T-helper 1 cell treated with Interleukin-12 subunit alpha and Interleukin-12 subunit beta and Interleukin-4 antibody, amounts not matched to agents 30 μg/mL and 1 μg/mL, for 36 hours (primary cell): ENCODE data around the gene WDR89.

Source experiments
- H3K27ac Mint-ChIP-seq: one replicate; pipeline ENCODE4 v1.8.0; 2021; ENCODE audit warnings: mild to moderate bottlenecking, mixed read lengths
- H3K27me3 Mint-ChIP-seq: one replicate; pipeline ENCODE4 v1.8.0; 2021; ENCODE audit warnings: low read depth, mixed read lengths
- H3K36me3 Mint-ChIP-seq: one replicate; pipeline ENCODE4 v1.8.0; 2021; ENCODE audit warnings: low read depth, mixed read lengths
- H3K4me1 Mint-ChIP-seq: one replicate; pipeline ENCODE4 v1.8.0; 2021; ENCODE audit warnings: low read depth, mixed read lengths
- H3K4me3 Mint-ChIP-seq: one replicate; pipeline ENCODE4 v1.8.0; 2021; ENCODE audit warnings: mild to moderate bottlenecking, moderate library complexity, mixed read lengths
- H3K9me3 Mint-ChIP-seq: one replicate; pipeline ENCODE4 v1.8.0; 2021; ENCODE audit warnings: mixed read lengths

The WDR89 gene, protein sequence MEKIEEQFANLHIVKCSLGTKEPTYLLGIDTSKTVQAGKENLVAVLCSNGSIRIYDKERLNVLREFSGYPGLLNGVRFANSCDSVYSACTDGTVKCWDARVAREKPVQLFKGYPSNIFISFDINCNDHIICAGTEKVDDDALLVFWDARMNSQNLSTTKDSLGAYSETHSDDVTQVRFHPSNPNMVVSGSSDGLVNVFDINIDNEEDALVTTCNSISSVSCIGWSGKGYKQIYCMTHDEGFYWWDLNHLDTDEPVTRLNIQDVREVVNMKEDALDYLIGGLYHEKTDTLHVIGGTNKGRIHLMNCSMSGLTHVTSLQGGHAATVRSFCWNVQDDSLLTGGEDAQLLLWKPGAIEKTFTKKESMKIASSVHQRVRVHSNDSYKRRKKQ

GRCh38 chr14:63641473-63642228 is at the start of gene WDR89:
WDR89 (minus strand) TSS chr14:63641871; CDS start chr14:63599942, 41,929 bp downstream.
- peak within 1 kb of the TSS; percentile 90 for H3K27ac Mint-ChIP-seq
- H3K27me3 Mint-ChIP-seq: no peaks in the 10 kb centered on the region
- peak within 1 kb of the TSS; percentile 90 for H3K4me3 Mint-ChIP-seq
- peaks cover 19% of the 10 kb centered on the region for H3K36me3 Mint-ChIP-seq
- peaks cover 27% of the 10 kb centered on the region for H3K4me1 Mint-ChIP-seq
- H3K9me3 Mint-ChIP-seq: peaks cover 4% of the 10 kb centered on the region

DNA sequence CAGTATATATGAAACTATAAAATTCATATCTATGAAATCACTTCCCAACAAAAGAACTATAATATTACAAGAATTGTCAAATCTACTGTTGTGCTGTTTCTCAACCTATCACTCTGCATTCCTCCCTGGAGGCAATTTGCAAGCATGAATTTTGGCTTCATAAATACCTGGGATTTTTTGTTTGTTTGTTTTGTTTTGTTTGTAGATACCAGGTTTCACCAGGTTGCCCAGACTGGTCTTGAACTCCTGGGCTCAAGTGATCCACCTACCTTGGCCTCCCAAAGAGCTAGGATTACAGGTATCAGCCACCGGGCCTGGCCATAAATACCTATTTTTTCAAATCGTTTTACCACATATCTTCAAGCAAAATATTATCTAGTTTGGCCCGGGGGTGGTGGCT is 47.5 kb upstream of the WDR89 start:
- Mint-ChIP-seq H3K4me1 (no peaks in the 10 kb centered on the region), H3K27ac (no peak overlapping the region), H3K4me3 (no peak overlapping the region), H3K36me3 (peaks cover 18% of the 10 kb centered on the region), H3K27me3 (no peaks in the 10 kb centered on the region), H3K9me3 (no peaks in the 10 kb centered on the region)

DNA sequence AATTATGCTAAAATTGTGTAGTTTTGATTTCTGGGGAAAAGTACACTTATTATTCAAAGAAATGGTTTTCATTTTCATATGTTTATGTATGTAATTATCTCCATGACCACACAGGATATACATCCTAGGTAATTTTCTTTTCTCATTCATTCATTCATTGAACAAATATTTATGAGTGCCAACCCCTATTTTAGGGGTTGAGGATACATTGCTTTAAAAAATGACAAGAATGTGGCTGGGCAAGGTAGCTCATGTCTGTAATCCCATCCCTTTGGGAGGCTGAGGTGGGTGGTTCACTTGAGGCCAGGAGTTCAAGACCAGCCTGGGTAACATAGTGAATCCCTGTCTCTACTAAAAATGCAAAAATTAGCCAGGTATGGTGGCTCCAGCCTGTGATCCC is 45.3 kb upstream of the WDR89 start:
- no peak overlapping the region for H3K27ac Mint-ChIP-seq

DNA sequence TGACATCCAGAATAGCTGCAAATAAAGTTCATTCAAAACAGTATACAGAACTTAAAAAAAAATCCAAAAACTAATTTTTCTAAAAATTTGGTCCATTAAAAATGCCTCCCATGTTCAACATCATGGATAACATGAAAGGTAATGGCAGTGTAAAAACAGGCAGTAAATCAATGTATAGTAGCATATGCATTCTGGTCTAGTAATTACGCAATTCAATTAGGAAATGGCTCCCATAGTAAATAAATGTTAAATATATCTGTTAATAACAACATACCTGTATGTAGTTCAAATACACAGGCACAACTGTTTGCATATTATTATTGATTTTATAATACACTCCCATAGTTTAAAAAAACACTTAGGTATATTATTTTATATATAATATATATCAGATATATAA is 43.7 kb upstream of the WDR89 start:
- H3K27ac Mint-ChIP-seq: no peak overlapping the region
- no peaks in the 10 kb centered on the region for H3K9me3 Mint-ChIP-seq
- no peak overlapping the region for H3K4me3 Mint-ChIP-seq
- peaks cover 11% of the 10 kb centered on the region for H3K36me3 Mint-ChIP-seq
- no peaks in the 10 kb centered on the region for H3K27me3 Mint-ChIP-seq
- no peaks in the 10 kb centered on the region for H3K4me1 Mint-ChIP-seq

More for the DNA sequence above, 45.3 kb upstream of the WDR89 start:
- H3K9me3 Mint-ChIP-seq: no peaks in the 10 kb centered on the region
- no peak overlapping the region for H3K4me3 Mint-ChIP-seq
- H3K36me3 Mint-ChIP-seq: peaks cover 16% of the 10 kb centered on the region
- H3K4me1 Mint-ChIP-seq: no peaks in the 10 kb centered on the region
- no peaks in the 10 kb centered on the region for H3K27me3 Mint-ChIP-seq

DNA sequence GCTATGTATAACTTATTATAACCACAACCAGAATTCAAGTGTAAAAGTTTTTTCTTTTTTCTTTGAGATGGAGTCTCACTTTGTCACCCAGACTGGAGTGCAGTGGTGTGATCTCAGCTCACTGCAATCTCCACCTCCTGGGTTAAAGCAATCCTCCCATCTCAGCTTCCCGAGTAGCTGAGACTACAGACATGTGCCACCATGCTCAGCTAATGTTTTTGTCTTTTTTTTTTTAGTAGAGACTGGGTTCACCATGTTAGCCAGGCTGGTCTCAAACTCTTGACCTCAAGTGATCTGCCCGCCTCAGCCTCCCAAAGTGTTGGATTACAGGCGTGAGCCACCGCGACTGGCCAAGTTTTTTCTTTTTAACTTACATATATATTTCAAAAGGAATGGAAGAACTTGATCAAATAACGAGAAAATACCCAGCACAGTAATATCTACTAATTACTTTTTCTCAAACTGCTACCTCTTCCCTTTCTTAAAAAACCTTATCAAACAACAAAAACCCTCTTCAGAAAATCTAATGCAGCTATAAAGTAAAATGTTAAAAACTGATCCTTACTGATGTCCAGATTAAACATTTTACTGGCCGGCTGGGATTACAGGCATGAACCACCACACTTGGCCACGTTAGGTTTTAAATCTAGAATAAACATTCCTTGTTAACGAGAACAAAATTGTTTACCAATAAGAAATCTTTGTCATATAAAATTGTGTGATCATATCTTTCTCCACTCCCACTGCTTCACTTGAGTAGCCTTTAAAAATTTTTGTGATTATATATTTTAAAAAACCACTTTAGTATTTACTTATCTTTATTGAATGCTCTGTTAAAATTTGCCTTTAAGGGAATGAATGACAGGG is 41.3 kb upstream of the WDR89 start:
- no peaks in the 10 kb centered on the region for H3K27me3 Mint-ChIP-seq
- H3K27ac Mint-ChIP-seq: no peak overlapping the region
- peaks cover 10% of the 10 kb centered on the region for H3K36me3 Mint-ChIP-seq
- no peaks in the 10 kb centered on the region for H3K4me1 Mint-ChIP-seq
- no peak overlapping the region for H3K4me3 Mint-ChIP-seq
- no peaks in the 10 kb centered on the region for H3K9me3 Mint-ChIP-seq

- H3K4me3 Mint-ChIP-seq: no peak overlapping the region
- H3K36me3 Mint-ChIP-seq: peaks cover 12% of the 10 kb centered on the region
- no peak overlapping the region for H3K27ac Mint-ChIP-seq
- H3K27me3 Mint-ChIP-seq: no peaks in the 10 kb centered on the region
- H3K4me1 Mint-ChIP-seq: no peaks in the 10 kb centered on the region
- H3K9me3 Mint-ChIP-seq: no peaks in the 10 kb centered on the region
Measured at GRCh38 chr14:63678536-63678935, 36.9 kb upstream of the WDR89 start.

DNA sequence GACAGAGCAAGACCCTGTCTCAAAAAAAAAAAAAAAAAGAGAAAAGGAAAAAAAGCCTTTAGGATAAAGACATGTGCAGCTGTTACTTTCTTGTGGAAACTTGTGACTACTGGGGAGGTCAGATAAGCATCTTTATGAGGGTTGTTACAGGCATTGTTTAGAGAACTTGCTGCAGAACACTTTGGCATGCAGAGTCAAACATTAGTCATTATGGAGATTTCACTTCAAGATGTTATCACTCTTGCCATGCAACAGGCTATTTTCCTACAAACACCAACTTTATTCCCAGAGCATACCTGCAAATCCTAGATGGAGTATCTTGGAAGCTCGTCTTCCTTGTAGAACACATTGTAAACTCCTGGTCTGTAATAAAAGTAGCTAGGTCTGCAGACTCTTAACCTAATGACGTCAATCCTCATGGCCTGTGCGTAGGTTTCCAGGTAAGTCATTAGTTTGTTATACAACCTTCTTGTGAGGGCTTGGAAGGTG is 36.3 kb upstream of the WDR89 start:
- Mint-ChIP-seq H3K36me3 (peaks cover 12% of the 10 kb centered on the region), H3K27me3 (no peaks in the 10 kb centered on the region), H3K4me1 (no peaks in the 10 kb centered on the region), H3K4me3 (no peak overlapping the region), H3K27ac (no peak overlapping the region), H3K9me3 (no peaks in the 10 kb centered on the region)

- Mint-ChIP-seq H3K9me3 (no peaks in the 10 kb centered on the region), H3K27me3 (no peaks in the 10 kb centered on the region), H3K4me1 (no peaks in the 10 kb centered on the region), H3K4me3 (no peak overlapping the region), H3K36me3 (peaks cover 8% of the 10 kb centered on the region), H3K27ac (no peak overlapping the region)
Measured at GRCh38 chr14:63676615-63677014, 34.9 kb upstream of the WDR89 start.

GRCh38 chr14:63673886-63674497 is 32.3 kb upstream of the WDR89 start:
- Mint-ChIP-seq H3K9me3 (no peaks in the 10 kb centered on the region), H3K27me3 (no peaks in the 10 kb centered on the region), H3K27ac (no peak overlapping the region), H3K4me3 (no peak overlapping the region), H3K4me1 (no peaks in the 10 kb centered on the region), H3K36me3 (peaks cover 6% of the 10 kb centered on the region)

DNA sequence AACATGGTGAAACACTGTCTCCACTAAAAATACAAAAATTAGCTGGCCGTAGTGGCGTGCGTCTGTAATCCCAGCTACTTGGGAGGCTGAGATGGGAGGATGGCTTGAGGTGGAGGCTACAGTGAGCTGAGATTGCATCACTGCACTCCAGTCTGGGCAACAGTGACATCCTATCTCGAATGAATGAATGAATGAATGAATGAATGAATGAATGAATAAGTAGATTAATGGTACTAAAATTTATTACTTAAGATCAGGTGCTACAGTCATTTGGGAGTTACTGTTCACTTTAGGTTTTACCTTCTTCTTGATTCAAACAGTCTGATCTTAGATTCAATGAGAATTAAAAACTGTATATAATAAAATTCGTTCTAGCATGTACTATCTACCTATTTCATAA is 31.6 kb upstream of the WDR89 start:
- H3K27ac Mint-ChIP-seq: no peak overlapping the region
- H3K4me3 Mint-ChIP-seq: no peak overlapping the region
- no peaks in the 10 kb centered on the region for H3K27me3 Mint-ChIP-seq
- H3K36me3 Mint-ChIP-seq: peaks cover 4% of the 10 kb centered on the region
- no peaks in the 10 kb centered on the region for H3K4me1 Mint-ChIP-seq
- no peaks in the 10 kb centered on the region for H3K9me3 Mint-ChIP-seq

DNA sequence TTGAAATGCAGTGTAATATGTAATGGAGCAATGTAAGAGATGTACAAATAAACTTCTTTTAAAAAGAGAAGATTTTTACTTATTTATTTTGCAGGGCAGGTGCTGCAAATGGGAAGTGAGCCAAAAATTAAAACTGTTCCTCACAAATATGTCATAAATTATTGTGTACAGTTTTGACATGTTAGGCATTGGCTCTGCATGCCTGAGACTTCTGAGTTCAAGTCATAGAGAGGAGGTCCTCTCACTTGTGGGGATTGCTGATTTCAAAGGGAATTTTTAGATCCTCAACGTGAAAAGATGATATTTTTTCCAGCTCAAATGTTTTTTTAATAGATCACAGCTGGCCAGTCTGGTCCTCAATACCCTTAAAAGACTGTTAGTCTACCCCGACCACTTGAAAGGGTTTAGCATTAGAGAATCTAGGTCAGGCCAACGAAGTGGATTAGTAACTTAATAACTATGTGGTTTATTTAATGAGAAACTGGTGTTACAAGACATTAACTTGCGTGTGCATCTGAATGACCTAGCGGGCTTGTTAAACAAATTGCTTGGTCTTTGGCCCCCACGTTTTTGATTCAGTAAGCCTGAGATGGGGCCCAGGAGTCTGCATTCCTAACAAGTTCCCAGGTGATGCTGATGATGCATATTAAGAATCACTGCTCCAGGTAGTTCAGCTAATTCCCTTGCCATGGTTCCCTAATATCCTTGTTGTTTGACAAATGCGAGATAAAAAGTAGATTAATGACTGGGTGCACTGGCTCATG is 30.9 kb upstream of the WDR89 start:
- Mint-ChIP-seq H3K4me1 (no peaks in the 10 kb centered on the region), H3K27me3 (no peaks in the 10 kb centered on the region), H3K36me3 (peaks cover 2% of the 10 kb centered on the region), H3K4me3 (no peak overlapping the region), H3K27ac (no peak overlapping the region), H3K9me3 (no peaks in the 10 kb centered on the region)

DNA sequence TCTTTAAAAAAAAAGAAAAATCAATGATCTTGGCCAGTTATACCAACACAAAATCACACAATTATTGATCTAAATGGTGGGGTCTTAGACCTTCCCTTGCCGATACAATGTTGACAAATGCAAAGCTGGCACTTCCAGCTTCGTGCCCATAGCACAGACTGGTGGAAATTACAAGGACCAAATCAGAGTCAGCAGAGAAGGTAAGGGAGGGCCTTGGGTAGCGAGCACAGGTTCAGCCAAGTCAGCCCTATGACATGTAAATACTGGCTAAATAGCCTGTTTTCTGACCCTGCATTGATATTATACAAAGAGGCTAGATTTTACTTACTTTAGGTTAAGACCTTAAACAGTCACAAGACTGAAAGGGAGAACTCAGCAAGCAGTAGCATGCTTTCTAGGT is 30.3 kb upstream of the WDR89 start:
- H3K9me3 Mint-ChIP-seq: no peaks in the 10 kb centered on the region
- peaks cover 2% of the 10 kb centered on the region for H3K36me3 Mint-ChIP-seq
- no peak overlapping the region for H3K27ac Mint-ChIP-seq
- H3K27me3 Mint-ChIP-seq: no peaks in the 10 kb centered on the region
- H3K4me1 Mint-ChIP-seq: no peaks in the 10 kb centered on the region
- no peak overlapping the region for H3K4me3 Mint-ChIP-seq

DNA sequence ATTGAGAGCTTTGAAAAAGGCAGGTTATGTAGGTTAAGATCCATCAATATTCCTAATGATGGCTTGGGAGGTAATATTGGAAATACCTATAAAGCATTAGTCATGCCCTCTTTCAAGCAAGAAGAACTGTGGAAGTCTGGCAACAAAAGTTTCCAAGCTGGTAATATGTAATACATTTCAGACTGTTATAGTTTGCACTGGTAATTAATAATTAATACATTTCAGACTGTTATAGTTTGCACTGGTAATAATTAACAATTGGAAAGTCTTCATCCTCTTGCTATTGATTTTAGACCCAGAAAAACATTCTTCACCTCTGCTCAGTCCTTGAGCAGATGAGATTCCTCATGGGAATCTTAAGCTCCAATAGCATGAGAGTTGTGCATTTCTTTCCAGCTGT is 29.0 kb upstream of the WDR89 start:
- H3K9me3 Mint-ChIP-seq: no peaks in the 10 kb centered on the region
- no peaks in the 10 kb centered on the region for H3K4me1 Mint-ChIP-seq
- H3K27ac Mint-ChIP-seq: no peak overlapping the region

More for the DNA sequence above, 29.0 kb upstream of the WDR89 start:
- Mint-ChIP-seq H3K36me3 (no peaks in the 10 kb centered on the region), H3K4me3 (no peak overlapping the region), H3K27me3 (no peaks in the 10 kb centered on the region)
